Ascending aorta (tissue), 2 donors: ENCODE results near the gene LAPTM5. TPM values are rescaled to one million over a fixed set of nuclear protein-coding genes. Genes with fewer than 3 reads are reported as not detected.

Experiments used
- DNase-seq, 2 donors: peaks; one replicate each; pipeline ENCODE4 v3.0.0-alpha.2; 2019; ENCODE audit warnings: low spot score in 2 of 2
- H3K27ac ChIP-seq, 2 donors: fragments of 200-600 bp; sonication (generic); one replicate each; pipeline ENCODE4 v1.5.1; 2016 to 2017; ENCODE audit warnings: mild to moderate bottlenecking in 1 of 2
- H3K27me3 ChIP-seq: fragments of 200-600 bp; sonication (generic); one replicate; pipeline ENCODE4 v1.5.1; 2017
- H3K36me3 ChIP-seq, 2 donors: fragments of 200-600 bp; sonication (generic); one replicate each; pipeline ENCODE4 v1.5.1; 2016
- H3K4me1 ChIP-seq, 2 donors: fragments of 200-600 bp; sonication (generic); one replicate each; pipeline ENCODE4 v1.5.1; 2016 to 2017; ENCODE audit warnings: mild to moderate bottlenecking in 1 of 2
- H3K4me3 ChIP-seq, 2 donors: fragments of 200-600 bp; sonication (generic); one replicate each; pipeline ENCODE4 v1.5.1; 2016 to 2017; ENCODE audit warnings: mild to moderate bottlenecking in 1 of 2
- H3K9me3 ChIP-seq, 2 donors: fragments of 200-600 bp; sonication (generic); one replicate each; pipeline ENCODE4 v1.5.1; 2016
- CTCF ChIP-seq, 3 experiments: fragments of 200-600 bp in 2 of 3; fragments of 450-650 bp in 1 of 3; sonication (generic) in 2 of 3; IDR thresholded peaks; one replicate each; pipeline ENCODE4 v1.5.1; 2016 to 2019; ENCODE audit warnings: antibody characterized with exemption in 3 of 3, mild to moderate bottlenecking in 1 of 3, moderate library complexity in 1 of 3
- intact Hi-C: fragments of 100-400 bp; cut with DNase I; formaldehyde crosslinking; loops from one replicate; pipeline ENCODE4 v1.15.1; 2023
- total RNA-seq: library from RNA; depleted of rRNA; stranded (reverse); fragments of >200 nt; gene quantifications from one replicate; pipeline ENCODE4 v1.1.0, GENCODE V29; 2016

Gene LAPTM5
- total RNA-seq, 1 donor from 2014 or later, result 56.1 TPM

- H3K27ac ChIP-seq, result no peak overlapping the region
- intact Hi-C loops, result loop anchor here (1.0 to 10.0 kb wide), 2 partner anchors 60 to 765 kb away; no protein-coding TSS in a partner anchor
- no peaks in the 10 kb centered on the region for H3K27me3 ChIP-seq
- TF ChIP-seq CTCF (IDR thresholded peaks at IDR 0.05), result peak; percentile 94 to 98 (median 94)
- H3K9me3 ChIP-seq, result no peaks in the 10 kb centered on the region
- H3K4me3 ChIP-seq, result no peak overlapping the region
- DNase-seq, result peak; percentile 72 to 93
- peaks cover 0 to 2% of the 10 kb centered on the region in 2 donors for H3K4me1 ChIP-seq
- no peaks in the 10 kb centered on the region for H3K36me3 ChIP-seq
Measured at GRCh38 chr1:30779294-30780071, 21.9 kb upstream of the LAPTM5 start.

- Histone ChIP-seq H3K4me3 (no peak overlapping the region), H3K9me3 (no peaks in the 10 kb centered on the region), H3K36me3 (no peaks in the 10 kb centered on the region), H3K27me3 (no peaks in the 10 kb centered on the region), H3K27ac (no peak overlapping the region), H3K4me1 (peaks cover 0 to 2% of the 10 kb centered on the region in 2 donors)
- no peak for DNase-seq
- intact Hi-C loops, result loop anchor here (1.0 kb wide), 1 partner anchor 60 kb away; no protein-coding TSS in a partner anchor
- TF ChIP-seq CTCF (IDR thresholded peaks at IDR 0.05), result no peak
Measured at GRCh38 chr1:30778979-30779293, 21.4 kb upstream of the LAPTM5 start.

GRCh38 chr1:30778154-30778978, 20.8 kb upstream of the LAPTM5 start:
- Histone ChIP-seq H3K9me3 (no peaks in the 10 kb centered on the region), H3K36me3 (no peaks in the 10 kb centered on the region), H3K4me3 (no peak overlapping the region), H3K4me1 (peaks cover 0 to 2% of the 10 kb centered on the region in 2 donors), H3K27me3 (no peaks in the 10 kb centered on the region), H3K27ac (no peak overlapping the region)
- no peak for TF ChIP-seq CTCF (IDR thresholded peaks at IDR 0.05)
- no peak for DNase-seq
- intact Hi-C loops, result no loop called here

- H3K4me3 ChIP-seq, result no peak overlapping the region
- H3K4me1 ChIP-seq, result peaks cover 0 to 2% of the 10 kb centered on the region in 2 donors
- intact Hi-C loops, result no loop called here
- H3K27ac ChIP-seq, result no peak overlapping the region
- DNase-seq, result no peak
- no peaks in the 10 kb centered on the region for H3K27me3 ChIP-seq
- no peaks in the 10 kb centered on the region for H3K9me3 ChIP-seq
- H3K36me3 ChIP-seq, result no peaks in the 10 kb centered on the region
- no peak for TF ChIP-seq CTCF (IDR thresholded peaks at IDR 0.05)
Measured at GRCh38 chr1:30777904-30778153, 20.3 kb upstream of the LAPTM5 start.

- Histone ChIP-seq H3K36me3 (no peaks in the 10 kb centered on the region), H3K4me1 (no peaks in the 10 kb centered on the region), H3K27me3 (no peaks in the 10 kb centered on the region), H3K27ac (no peak overlapping the region), H3K9me3 (no peaks in the 10 kb centered on the region), H3K4me3 (no peak overlapping the region)
- DNase-seq, result no peak
- intact Hi-C loops, result no loop called here
- TF ChIP-seq CTCF (IDR thresholded peaks at IDR 0.05), result no peak
Measured at GRCh38 chr1:30777060-30777903, 19.7 kb upstream of the LAPTM5 start.
